Measurements from ENCODE around the gene PKDCC.

PKDCC gene

DNA sequence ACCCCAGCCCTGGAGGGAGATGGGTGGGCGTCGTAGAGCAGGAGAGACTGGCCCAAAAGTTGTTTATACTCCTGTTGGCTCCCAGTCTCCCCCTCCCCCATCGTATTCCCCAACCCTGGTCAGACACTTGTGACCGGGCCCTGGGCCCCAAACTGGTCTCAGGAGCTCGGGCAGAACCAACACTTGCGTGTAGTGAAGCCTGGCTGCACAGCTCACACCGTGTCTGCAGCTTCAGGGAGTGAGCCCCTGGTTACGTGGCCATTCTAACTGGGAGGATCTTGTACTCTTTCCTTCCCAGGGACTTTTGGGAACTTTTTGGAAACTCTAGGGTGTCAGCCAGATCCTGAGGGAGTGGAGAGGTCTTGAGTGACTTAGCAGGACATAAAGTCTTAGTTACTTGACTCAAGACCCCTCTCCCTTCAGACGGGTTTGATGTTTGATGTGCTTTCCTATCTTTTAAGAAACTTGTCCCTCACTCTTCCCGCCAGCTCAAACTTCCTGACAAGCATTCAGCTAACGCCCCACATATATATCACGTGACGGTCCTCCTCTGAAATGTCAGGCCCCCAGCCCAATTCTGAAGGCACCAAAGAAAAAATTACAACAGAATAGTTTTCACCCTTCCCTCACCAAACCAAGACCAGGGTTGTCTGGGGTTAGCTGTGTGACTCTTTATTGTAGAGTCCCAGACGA lies 2.3 kb downstream of the PKDCC start:
- TF ChIP-seq, protein P1, sequence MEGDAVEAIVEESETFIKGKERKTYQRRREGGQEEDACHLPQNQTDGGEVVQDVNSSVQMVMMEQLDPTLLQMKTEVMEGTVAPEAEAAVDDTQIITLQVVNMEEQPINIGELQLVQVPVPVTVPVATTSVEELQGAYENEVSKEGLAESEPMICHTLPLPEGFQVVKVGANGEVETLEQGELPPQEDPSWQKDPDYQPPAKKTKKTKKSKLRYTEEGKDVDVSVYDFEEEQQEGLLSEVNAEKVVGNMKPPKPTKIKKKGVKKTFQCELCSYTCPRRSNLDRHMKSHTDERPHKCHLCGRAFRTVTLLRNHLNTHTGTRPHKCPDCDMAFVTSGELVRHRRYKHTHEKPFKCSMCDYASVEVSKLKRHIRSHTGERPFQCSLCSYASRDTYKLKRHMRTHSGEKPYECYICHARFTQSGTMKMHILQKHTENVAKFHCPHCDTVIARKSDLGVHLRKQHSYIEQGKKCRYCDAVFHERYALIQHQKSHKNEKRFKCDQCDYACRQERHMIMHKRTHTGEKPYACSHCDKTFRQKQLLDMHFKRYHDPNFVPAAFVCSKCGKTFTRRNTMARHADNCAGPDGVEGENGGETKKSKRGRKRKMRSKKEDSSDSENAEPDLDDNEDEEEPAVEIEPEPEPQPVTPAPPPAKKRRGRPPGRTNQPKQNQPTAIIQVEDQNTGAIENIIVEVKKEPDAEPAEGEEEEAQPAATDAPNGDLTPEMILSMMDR (IDR thresholded peaks at IDR 0.05; ENCODE audit: low read depth, low read length) = no peak
- no peak for DNase-seq
- no peaks in the 10 kb centered on the region for H3K9me3 ChIP-seq
- H3K27me3 ChIP-seq = no peaks in the 10 kb centered on the region
- H3K36me3 ChIP-seq = peaks cover 5% of the 10 kb centered on the region
- peaks cover 8% of the 10 kb centered on the region for H3K4me1 ChIP-seq
- peak overlapping the region; percentile 83 for H3K4me3 ChIP-seq (ENCODE audit: low read depth, low read length)

DNA sequence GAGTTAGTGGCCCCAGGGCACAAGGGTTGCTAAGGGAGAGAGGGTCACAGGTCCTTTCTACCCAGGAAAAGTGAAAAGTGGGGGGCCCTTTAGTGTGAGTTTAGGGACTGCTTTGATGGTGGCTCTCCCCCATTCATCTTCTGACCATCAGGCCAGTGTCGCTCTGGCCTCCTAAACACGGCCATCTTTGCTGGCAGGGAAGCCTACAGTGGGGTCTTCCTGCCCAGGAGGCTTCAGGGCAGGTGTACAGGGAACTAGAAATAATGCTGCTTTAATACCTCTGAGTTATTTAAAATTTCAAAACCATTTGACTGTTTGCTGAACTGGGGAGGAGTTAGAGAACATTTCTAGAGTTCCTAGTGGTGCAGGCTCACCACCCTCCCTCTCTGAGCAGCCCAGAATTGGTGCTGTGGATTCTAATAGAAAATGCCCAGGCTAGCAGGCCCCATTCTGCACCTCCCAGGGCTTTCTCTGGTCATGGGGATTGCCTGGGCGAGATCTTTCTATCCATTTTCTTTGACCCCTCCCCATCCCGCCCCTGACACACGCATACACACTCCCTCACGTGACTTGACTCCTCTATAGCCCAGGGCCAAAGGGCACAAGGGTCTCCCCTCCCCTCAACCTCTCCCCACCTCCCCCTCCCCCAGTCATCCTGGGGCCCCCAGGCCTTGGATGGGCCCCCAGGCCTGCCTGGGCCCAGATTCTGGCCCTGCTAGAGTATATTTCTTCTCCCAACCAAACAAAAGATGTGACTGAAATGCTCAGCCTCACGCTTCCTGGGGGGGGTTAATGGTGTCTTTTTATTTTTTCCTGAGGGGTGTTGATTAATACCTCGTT lies 3.1 kb downstream of the PKDCC start:
- Histone ChIP-seq H3K9me3 (no peaks in the 10 kb centered on the region), H3K36me3 (peaks cover 13% of the 10 kb centered on the region), H3K27me3 (no peaks in the 10 kb centered on the region), H3K4me1 (peaks cover under 1% of the 10 kb centered on the region), H3K4me3 (ENCODE audit: low read depth, low read length) (no peak overlapping the region)
- DNase-seq = no peak
- TF ChIP-seq, protein P1 (IDR thresholded peaks at IDR 0.05; ENCODE audit: low read depth, low read length) = no peak

DNA sequence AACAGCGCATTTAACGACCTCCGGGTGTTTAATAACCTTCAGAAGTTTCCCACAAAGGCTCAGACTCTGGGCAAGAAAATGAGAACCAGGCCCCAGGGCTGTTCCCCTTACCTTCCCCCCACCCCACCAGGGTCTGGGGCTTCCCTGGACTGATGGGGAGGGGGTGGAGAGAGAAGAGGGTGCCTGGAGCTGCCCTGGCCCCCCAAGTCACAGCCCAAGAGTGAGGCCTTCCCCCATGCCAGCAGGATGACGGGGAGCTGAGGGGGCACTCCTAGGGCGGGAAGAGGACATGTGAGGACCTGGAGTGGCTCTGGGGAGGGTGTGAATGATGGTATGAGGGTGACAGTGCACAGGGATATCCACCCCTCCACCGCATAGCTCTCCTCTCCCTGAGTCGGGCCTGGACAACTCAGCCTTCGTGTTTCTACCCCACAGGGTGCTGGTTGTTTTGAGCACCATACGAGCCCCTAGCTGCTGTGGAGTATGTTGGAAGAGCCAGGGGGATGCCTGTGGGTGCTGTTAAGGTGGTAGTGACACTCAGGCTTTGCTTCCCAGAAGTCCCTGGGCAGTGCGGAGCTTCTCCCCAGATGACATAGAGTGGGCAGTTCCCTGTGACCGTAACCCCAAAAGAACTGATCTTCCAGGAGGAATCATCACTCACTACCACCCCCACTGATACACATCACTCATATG lies 3.9 kb downstream of the PKDCC start:
- H3K4me1 ChIP-seq = no peaks in the 10 kb centered on the region
- no peak overlapping the region for H3K4me3 ChIP-seq (ENCODE audit: low read depth, low read length)
- TF ChIP-seq, protein P1 (IDR thresholded peaks at IDR 0.05; ENCODE audit: low read depth, low read length) = no peak
- peaks cover 18% of the 10 kb centered on the region for H3K36me3 ChIP-seq
- DNase-seq = no peak
- no peaks in the 10 kb centered on the region for H3K9me3 ChIP-seq
- H3K27me3 ChIP-seq = no peaks in the 10 kb centered on the region

DNA sequence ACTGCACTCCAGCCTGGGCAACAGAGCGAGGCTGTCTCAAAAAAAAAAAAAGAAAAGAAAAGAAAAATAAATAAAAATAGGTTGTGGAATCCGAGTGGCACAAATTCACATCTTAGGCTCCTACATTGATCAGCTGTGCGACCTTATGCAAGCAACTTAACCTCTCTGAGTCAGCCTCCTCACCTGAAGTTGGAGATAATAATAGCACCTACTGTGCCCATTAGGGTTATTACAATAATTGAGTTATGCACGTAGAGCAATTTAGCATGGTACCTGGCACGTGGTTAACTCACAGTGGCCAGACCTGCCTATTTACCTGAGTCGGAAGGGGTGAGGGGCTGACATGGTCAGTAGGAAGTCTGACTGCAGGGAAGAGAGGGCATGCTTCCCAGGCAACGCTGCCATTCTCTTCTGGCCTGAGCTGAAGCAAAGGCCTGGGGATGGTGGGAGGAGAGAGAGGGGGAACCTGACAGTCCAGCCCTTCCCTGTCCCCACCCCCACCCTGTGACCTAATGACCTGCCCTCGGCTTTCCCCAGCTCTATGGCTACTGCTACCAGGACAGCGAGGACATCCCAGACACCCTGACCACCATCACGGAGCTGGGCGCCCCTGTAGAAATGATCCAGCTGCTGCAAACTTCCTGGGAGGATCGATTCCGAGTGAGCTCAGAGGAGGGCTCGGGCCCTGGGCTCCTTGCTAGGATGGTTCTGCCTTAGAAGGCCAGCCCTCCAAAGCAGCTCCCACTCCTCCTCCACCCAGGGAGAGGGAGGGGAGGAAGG lies 5.1 kb downstream of the PKDCC start:
- DNase-seq = no peak
- Histone ChIP-seq H3K4me3 (ENCODE audit: low read depth, low read length) (no peak overlapping the region), H3K9me3 (no peaks in the 10 kb centered on the region), H3K27me3 (no peaks in the 10 kb centered on the region), H3K36me3 (peaks cover 30% of the 10 kb centered on the region), H3K4me1 (no peaks in the 10 kb centered on the region)
- TF ChIP-seq, protein P1 (IDR thresholded peaks at IDR 0.05; ENCODE audit: low read depth, low read length) = no peak

DNA sequence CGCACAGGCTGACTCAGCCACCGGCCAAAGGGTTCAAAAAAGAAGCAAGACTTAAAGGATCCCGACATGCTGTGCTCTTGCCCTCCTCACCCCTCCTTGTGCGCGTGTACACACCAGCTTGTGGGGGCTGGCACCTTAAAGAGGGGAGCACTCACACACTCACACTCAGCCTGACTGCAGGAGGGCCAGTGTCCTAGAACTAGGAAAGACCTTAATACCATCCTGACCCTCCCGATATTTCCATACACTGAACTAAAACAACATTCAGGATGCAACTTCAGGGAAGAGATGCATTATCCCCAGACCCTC lies 5.6 kb downstream of the PKDCC start:
- TF ChIP-seq, protein P1 (IDR thresholded peaks at IDR 0.05; ENCODE audit: low read depth, low read length) = no peak
- no peaks in the 10 kb centered on the region for H3K4me1 ChIP-seq
- no peak for DNase-seq
- no peak overlapping the region for H3K4me3 ChIP-seq (ENCODE audit: low read depth, low read length)
- no peaks in the 10 kb centered on the region for H3K9me3 ChIP-seq
- no peaks in the 10 kb centered on the region for H3K27me3 ChIP-seq
- peaks cover 32% of the 10 kb centered on the region for H3K36me3 ChIP-seq

Data from BE2C (cell line).